Transverse colon (tissue), 3 donors: ENCODE results near the gene ETV6.

Experiments
- CTCF ChIP-seq, 5 experiments: fragments of 200-600 bp in 3 of 5; fragments of 450-650 bp in 2 of 5; sonication (generic) in 3 of 5; IDR thresholded peaks; 1 replicate in 2 of 5; 2 replicates in 3 of 5; pipeline ENCODE4 v1.5.1; 2016 to 2017; ENCODE audit warnings: antibody characterized with exemption in 5 of 5, inconsistent platforms in 3 of 5, mild to moderate bottlenecking in 2 of 5, moderate library complexity in 1 of 5
- POLR2A ChIP-seq: fragments of 450-650 bp; IDR thresholded peaks from one replicate; pipeline ENCODE4 v1.6.1; 2016; ENCODE audit warnings: antibody characterized with exemption, mild to moderate bottlenecking, moderate library complexity

DNA sequence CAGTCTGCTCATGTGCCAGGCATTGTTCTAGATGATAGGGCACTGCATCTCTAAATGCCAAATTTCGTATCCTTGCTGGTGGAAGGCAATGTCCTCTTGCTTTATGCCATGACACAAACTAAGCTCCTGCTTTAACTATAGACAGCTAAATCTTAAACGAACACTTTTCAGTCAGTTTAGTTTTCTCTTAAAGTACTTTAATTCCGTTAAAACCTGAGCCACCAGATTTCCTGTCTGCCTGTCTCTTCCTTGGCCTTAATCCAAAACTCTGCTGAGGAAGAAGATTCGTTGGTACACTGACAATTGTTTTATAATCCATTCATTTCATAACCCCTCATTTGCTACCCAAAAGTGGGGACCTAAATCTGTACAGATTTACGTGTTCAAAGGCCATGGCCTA is 226.8 kb downstream of the ETV6 start:
- TF ChIP-seq POLR2A (no peak), CTCF (IDR thresholded peaks at IDR 0.05) (no peak)
